AG09309 (cell line): ENCODE results near the gene STK11.

Experiments
- DNase-seq: peaks from one replicate; pipeline ENCODE4 v3.0.0-alpha.2; 2010; ENCODE audit warnings: low read depth
- H3K4me3 ChIP-seq: 2 replicates; pipeline ENCODE4 v1.5.1; 2011; ENCODE audit warnings: mild to moderate bottlenecking, low read depth, low read length, moderate library complexity; ENCODE audit not compliant: control insufficient read depth
- TF ChIP-seq, protein P1 (sequence below): IDR thresholded peaks from 2 replicates; pipeline ENCODE4 v1.5.1; 2011; ENCODE audit warnings: mild to moderate bottlenecking, low read depth, low read length, inconsistent platforms; ENCODE audit not compliant: insufficient read depth, control insufficient read depth; ENCODE audit errors: missing control alignments

The STK11 gene

DNA sequence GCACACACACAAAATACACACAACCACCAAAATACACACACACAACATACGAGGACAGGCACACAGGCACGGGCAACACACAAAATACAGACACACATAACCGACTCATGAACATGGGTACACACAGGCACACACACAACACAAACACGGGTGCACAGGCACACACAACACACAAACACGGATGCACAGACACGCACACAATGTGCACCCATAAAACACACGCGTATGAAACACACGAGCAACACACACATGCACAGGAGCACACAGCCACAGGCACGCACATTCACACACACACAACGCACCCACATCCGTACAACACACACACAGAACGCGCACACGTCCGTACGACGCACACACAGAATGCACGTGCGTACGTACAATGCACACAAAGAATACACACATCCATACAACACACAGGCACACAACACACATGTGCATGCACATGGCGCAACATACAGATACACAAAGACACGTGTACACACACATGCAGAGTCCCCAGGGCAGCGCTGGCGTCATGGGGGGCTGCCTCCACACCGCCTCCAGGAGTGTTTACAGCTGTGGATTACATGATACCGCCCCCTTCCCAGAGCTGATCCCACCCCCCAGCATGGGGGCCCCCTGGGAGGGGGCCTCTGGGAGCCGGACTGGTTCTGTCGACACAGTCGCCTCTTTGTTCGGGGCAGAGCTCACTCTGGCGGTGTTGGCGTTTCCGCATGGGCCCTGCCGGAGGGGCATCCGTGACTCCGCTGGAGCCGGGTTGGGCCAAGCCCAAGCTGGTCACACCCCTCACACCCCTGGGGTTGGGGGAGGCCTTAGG is 34.4 kb upstream of the STK11 start:
- TF ChIP-seq, protein P1, sequence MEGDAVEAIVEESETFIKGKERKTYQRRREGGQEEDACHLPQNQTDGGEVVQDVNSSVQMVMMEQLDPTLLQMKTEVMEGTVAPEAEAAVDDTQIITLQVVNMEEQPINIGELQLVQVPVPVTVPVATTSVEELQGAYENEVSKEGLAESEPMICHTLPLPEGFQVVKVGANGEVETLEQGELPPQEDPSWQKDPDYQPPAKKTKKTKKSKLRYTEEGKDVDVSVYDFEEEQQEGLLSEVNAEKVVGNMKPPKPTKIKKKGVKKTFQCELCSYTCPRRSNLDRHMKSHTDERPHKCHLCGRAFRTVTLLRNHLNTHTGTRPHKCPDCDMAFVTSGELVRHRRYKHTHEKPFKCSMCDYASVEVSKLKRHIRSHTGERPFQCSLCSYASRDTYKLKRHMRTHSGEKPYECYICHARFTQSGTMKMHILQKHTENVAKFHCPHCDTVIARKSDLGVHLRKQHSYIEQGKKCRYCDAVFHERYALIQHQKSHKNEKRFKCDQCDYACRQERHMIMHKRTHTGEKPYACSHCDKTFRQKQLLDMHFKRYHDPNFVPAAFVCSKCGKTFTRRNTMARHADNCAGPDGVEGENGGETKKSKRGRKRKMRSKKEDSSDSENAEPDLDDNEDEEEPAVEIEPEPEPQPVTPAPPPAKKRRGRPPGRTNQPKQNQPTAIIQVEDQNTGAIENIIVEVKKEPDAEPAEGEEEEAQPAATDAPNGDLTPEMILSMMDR, result no peak
- DNase-seq, result no peak
- peak overlapping the region; percentile 86 for H3K4me3 ChIP-seq

DNA sequence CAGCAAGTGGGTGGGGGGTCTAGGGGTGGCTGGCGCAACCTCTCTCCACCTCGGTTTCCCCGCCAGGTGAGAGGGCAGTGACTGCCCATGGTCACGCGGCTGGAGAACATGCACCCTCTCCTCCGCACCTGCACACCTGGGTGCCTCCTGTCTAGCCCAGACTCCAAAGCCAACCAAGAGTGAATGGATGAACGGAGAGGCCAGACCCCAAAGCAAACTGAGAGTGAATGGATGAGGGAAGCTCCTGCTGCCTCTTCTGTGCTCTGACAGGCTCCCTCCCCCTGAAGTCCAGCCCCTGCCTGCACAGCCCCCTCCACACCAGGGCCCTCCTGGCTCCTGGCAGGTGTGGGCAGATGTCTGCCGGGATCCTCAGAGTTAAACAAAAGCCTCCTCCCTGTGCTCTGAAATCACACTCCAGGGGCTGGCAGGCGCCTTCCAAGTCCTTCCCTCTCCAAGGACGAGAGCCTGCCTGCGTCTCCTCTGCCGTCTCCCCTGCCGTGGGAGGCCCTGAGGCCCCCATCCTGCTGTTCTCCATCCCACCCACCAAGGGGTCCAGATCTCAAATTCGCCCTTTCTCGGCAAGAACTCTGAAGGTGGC is 33.7 kb upstream of the STK11 start:
- TF ChIP-seq, protein P1, result no peak
- no peak for DNase-seq
- peak overlapping the region; percentile 86 for H3K4me3 ChIP-seq

DNA sequence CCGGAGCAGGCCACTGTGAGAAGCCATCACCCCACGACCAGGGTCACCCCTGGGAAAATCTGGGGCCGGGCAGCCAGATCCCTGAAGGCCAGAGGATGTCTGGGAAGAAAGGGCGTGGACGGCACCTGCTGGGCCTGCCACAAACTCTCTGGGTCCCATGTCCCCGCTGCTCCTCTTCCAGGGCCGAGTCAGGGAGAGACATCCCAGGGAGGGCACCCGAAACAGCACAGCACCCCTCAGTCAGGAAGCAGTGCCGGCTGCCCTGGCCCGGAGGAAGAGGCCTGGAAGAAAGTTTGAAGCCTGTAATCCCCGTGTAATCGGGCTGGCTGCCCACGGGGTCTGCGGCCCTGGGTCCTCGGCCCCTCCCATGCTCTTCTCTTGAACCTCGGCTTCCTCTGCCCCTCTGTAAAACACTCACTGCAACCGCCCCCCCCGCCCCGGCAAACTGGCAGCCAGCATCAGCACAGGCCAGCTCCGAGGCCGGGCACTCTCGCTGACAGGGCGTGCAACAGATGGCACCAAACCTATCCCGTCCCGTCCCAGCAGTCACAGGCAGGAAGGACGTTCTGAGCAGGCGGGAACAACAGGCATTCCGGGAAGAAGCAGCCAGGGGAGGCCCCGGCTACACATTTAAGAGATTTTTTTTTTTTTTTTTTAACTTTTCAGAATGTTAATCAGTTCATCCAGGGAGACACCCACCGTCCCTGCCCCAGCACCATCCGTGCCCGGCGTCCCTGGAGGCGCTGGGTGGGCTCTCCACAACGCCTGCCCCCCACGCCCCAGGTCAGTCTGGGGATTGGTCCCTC is 33.0 kb upstream of the STK11 start:
- no peak for DNase-seq
- TF ChIP-seq, protein P1, result no peak
- H3K4me3 ChIP-seq, result peak overlapping the region; percentile 86

DNA sequence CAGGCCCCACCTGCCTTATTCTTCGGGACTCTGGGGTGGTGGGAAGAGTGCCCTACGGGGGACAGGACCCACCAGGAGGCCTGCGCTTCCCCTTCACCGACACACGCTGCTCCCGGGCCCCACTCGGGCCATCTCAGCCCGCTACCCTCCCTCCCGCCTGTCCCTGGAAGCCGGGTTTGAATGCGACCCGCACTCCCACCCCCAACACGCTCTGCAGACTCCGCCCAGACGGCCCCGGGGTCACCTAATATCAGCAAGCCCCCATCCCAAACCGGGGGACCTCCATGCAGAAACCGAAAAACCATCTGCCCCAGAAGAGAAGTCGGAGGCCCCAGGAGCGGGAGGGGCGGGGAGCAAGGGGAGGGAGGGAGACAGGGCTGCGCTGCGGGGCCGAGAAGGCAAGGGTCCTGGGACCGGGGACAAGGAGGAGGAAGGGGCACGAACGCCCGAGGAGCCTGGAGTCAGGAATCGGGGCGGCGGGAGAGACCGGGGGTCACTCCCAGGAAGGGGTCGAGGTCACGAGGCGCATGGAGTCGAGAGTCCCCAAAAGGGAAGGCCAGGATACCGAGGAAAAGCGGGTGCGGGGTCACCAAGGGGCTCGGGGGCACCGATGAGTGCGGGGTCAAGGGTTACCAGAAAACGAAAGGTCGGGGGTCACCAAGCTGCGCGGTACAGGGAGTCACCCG is 32.3 kb upstream of the STK11 start:
- H3K4me3 ChIP-seq, result peak overlapping the region; percentile 86
- TF ChIP-seq, protein P1, result no peak
- no peak for DNase-seq

DNA sequence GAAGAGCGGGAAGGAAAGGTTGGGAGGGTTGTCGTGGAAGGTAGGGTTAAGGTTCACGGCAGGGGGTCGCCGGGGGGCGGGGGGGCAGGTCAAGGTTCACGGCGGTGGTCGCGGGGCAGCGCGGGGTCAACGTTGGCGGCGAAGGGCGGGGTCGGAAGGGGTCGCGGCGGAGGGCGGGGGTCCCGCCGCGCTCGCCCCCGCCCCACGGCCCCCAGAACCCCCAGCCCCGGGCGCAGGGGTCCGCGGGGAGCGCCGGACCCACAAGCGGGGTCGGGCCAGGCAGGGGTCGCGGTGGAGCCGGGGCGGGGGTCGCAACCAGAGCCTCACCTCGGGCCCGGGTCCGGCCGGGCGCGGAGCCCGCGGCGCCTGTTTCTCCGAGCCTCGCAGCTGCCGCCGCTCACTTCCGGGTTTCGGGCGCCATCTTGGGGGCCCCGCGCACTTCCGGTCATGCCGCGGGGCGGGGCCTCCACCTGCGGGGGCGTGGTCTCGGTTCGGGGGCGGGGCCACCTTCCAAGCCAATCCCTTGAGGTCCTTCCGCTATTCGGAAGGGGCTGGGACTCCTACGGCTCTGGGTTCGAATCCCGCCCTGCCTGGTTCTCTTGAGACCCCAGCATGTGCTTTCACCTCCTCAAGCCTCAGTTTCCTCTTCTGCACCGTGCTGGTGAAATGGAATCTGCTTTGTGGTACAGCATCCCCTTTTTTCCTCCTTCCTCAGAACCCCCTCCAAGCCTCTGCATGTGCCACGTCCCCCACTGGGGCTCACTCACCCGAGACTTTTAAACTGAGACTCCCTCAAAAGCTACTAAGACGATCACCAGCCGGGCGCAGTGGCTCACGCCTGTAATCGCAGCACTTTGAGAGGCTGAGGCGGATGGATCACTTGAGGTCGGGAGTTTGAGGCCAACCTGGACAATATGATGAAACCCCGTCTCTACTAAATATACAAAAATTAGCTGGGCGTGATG is 31.5 kb upstream of the STK11 start, which contains the start of gene SBNO2:
TSS of gene SBNO2 (minus strand) at position 424 of the 965 bp plus-strand sequence. CDS start 19,992 bp downstream, outside the sequence.
- TF ChIP-seq, protein P1, result no peak
- peak within 1 kb of the TSS; percentile 86 for H3K4me3 ChIP-seq
- no peak for DNase-seq
